HepG2 (cell line): ENCODE measurements around the gene PRR14. TPM values are rescaled to one million over a fixed set of nuclear protein-coding genes. Genes with fewer than 3 reads are reported as not detected.

Experiments
- CREB3 ChIP-seq: sonication (generic); formaldehyde crosslinking; IDR thresholded peaks from 2 replicates; pipeline ENCODE4 v1.5.0; 2020; ENCODE audit warnings: missing genetic modification reagents
- CSRNP1 ChIP-seq: sonication (generic); formaldehyde crosslinking; IDR thresholded peaks from 2 replicates; pipeline ENCODE4 v1.8.1; 2023; ENCODE audit warnings: mild to moderate bottlenecking, missing genetic modification reagents
- DNMT3B ChIP-seq: conservative IDR thresholded peaks from 2 replicates; pipeline ENCODE4 v1.6.1; 2016; ENCODE audit warnings: missing biosample characterization, control low read depth
- FOXP1 ChIP-seq, 2 experiments: fragments of 450-650 bp in 1 of 2; IDR thresholded peaks; 2 replicates each; pipeline ENCODE4 v1.6.1; 2017 to 2018; ENCODE audit warnings: antibody characterized with exemption in 1 of 2
- HBP1 ChIP-seq: IDR thresholded peaks from 2 replicates; pipeline ENCODE4 v1.6.1; 2016; ENCODE audit warnings: low read depth, control low read depth
- HNRNPK ChIP-seq: fragments of 200-400 bp; formaldehyde crosslinking; IDR thresholded peaks from 2 replicates; pipeline ENCODE4 v1.6.1; 2018; ENCODE audit warnings: low read length, low read depth, moderate library complexity, mild to moderate bottlenecking; ENCODE audit not compliant: poor library complexity, severe bottlenecking
- IRF2 ChIP-seq: IDR thresholded peaks from 2 replicates; pipeline ENCODE4 v1.6.1; 2018; ENCODE audit warnings: missing genetic modification reagents, missing compliant biosample characterization
- KMT2A ChIP-seq: sonication (generic); formaldehyde crosslinking; IDR thresholded peaks from 2 replicates; pipeline ENCODE4 v1.4.0; 2020; ENCODE audit warnings: missing genetic modification reagents
- KMT2B ChIP-seq: IDR thresholded peaks from 2 replicates; pipeline ENCODE4 v1.6.1; 2016; ENCODE audit warnings: missing genetic modification reagents, missing compliant biosample characterization
- MEIS2 ChIP-seq: sonication (generic); formaldehyde crosslinking; IDR thresholded peaks from 2 replicates; pipeline ENCODE4 v1.9.0; 2021; ENCODE audit warnings: mild to moderate bottlenecking, missing genetic modification reagents
- MXD4 ChIP-seq: IDR thresholded peaks from 2 replicates; pipeline ENCODE4 v1.6.1; 2016; ENCODE audit warnings: mild to moderate bottlenecking, missing biosample characterization, missing genetic modification reagents
- PCBP1 ChIP-seq: fragments of 200-400 bp; formaldehyde crosslinking; IDR thresholded peaks from 2 replicates; pipeline ENCODE4 v1.6.1; 2017; ENCODE audit warnings: mild to moderate bottlenecking, low read depth, low read length, borderline replicate concordance
- SAP130 ChIP-seq: IDR thresholded peaks from 2 replicates; pipeline ENCODE4 v1.6.1; 2016; ENCODE audit warnings: low read depth
- SRY ChIP-seq: sonication (generic); formaldehyde crosslinking; IDR thresholded peaks from 2 replicates; pipeline ENCODE4 v1.8.0; 2022; ENCODE audit warnings: mild to moderate bottlenecking, missing genetic modification reagents
- TCF7 ChIP-seq: sonication (generic); IDR thresholded peaks from 2 replicates; pipeline ENCODE4 v1.6.1; 2016; ENCODE audit warnings: antibody characterized with exemption, low read depth
- ZMYM4 ChIP-seq: sonication (generic); formaldehyde crosslinking; IDR thresholded peaks from 2 replicates; pipeline ENCODE4 v1.8.1; 2023; ENCODE audit warnings: mild to moderate bottlenecking, missing genetic modification reagents
- ZNF17 ChIP-seq: sonication (generic); formaldehyde crosslinking; IDR thresholded peaks from 2 replicates; pipeline ENCODE4 v1.5.0; 2020; ENCODE audit warnings: mild to moderate bottlenecking, missing genetic modification reagents
- ZNF432 ChIP-seq: sonication (generic); formaldehyde crosslinking; IDR thresholded peaks from 2 replicates; pipeline ENCODE4 v1.5.0; 2020; ENCODE audit warnings: missing genetic modification reagents, mild to moderate bottlenecking, borderline replicate concordance
- ZNF549 ChIP-seq: sonication (generic); formaldehyde crosslinking; IDR thresholded peaks from 2 replicates; pipeline ENCODE4 v1.5.0; 2020; ENCODE audit warnings: missing genetic modification reagents
- polyA plus RNA-seq, 8 experiments: library from polyadenylated mRNA; depleted of rRNA in 3 of 8; stranded (reverse) in 7 of 8; unstranded in 1 of 8; fragments of >200 nt; fragmentation: Illumina TruSeq in 4 of 8; extraction: Trizol in 4 of 8; gene quantifications; 2 replicates each; pipeline versions ENCODE4 v1.2.1 to v1.2.3, GENCODE V29; 2011 to 2016; ENCODE audit warnings: low read depth in 4 of 8, missing spikeins in 1 of 8, mixed read lengths in 1 of 8; ENCODE audit not compliant: insufficient read depth in 1 of 8
- total RNA-seq, 5 experiments: library from RNA; depleted of rRNA; stranded (reverse); fragments of >200 nt; fragmentation: Illumina TruSeq; extraction: Trizol; gene quantifications; 2 replicates each; pipeline ENCODE4 v1.2.3, GENCODE V29; 2016; ENCODE audit warnings: low read depth in 1 of 5
- TF ChIP-seq, protein P1 (sequence below), 2 experiments: sonication (generic) in 1 of 2; formaldehyde crosslinking in 1 of 2; IDR thresholded peaks; 2 replicates each; pipeline versions ENCODE4 v1.4.0 to v1.6.1; 2018 to 2020; ENCODE audit warnings: missing genetic modification reagents in 2 of 2, borderline replicate concordance in 1 of 2, low read depth in 1 of 2, mild to moderate bottlenecking in 1 of 2, missing biosample characterization in 1 of 2
- TF ChIP-seq, protein P2 (sequence below): sonication (generic); formaldehyde crosslinking; IDR thresholded peaks from 2 replicates; pipeline ENCODE4 v1.4.0; 2020; ENCODE audit warnings: mild to moderate bottlenecking, missing genetic modification reagents

PRR14 gene
- total and polyA plus RNA-seq, 2 of the 13 experiments (the other 11 are each of a cell fraction or from before 2014, with no cell fraction given), result 8.4 to 11.0 TPM

- no peak for TF ChIP-seq DNMT3B (CRISPR knock-in tag)
- TF ChIP-seq, protein P1, sequence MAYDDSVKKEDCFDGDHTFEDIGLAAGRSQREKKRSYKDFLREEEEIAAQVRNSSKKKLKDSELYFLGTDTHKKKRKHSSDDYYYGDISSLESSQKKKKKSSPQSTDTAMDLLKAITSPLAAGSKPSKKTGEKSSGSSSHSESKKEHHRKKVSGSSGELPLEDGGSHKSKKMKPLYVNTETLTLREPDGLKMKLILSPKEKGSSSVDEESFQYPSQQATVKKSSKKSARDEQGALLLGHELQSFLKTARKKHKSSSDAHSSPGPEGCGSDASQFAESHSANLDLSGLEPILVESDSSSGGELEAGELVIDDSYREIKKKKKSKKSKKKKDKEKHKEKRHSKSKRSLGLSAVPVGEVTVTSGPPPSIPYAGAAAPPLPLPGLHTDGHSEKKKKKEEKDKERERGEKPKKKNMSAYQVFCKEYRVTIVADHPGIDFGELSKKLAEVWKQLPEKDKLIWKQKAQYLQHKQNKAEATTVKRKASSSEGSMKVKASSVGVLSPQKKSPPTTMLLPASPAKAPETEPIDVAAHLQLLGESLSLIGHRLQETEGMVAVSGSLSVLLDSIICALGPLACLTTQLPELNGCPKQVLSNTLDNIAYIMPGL (CRISPR knock-in tag; IDR thresholded peaks at IDR 0.05; ENCODE audit: borderline replicate concordance in 1 of 2, low read depth in 1 of 2), result no peak
- no peak for TF ChIP-seq ZNF432 (CRISPR knock-in tag)
- TF ChIP-seq ZNF17 (CRISPR knock-in tag), result no peak
- TF ChIP-seq MXD4 (CRISPR knock-in tag), result no peak
- peak; percentile 25; the same call in 1 of the 2 replicates for TF ChIP-seq MEIS2 (CRISPR knock-in tag)
- peak; percentile 26; the same call in 1 of the 2 replicates for TF ChIP-seq SRY
- TF ChIP-seq PCBP1, result peak; percentile 81; the same call in 1 of the 2 replicates
- no peak for TF ChIP-seq ZNF549
- TF ChIP-seq KMT2B, result no peak
- no peak for TF ChIP-seq TCF7
- TF ChIP-seq, protein P2, sequence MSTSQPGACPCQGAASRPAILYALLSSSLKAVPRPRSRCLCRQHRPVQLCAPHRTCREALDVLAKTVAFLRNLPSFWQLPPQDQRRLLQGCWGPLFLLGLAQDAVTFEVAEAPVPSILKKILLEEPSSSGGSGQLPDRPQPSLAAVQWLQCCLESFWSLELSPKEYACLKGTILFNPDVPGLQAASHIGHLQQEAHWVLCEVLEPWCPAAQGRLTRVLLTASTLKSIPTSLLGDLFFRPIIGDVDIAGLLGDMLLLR (CRISPR knock-in tag), result 0 out of 2 replicates have a peak, but pooled peaks have one; percentile 24
- TF ChIP-seq CREB3 (CRISPR knock-in tag), result 0 out of 2 replicates have a peak, but pooled peaks have one; percentile 15
- TF ChIP-seq HNRNPK, result peak; percentile 12
- TF ChIP-seq CSRNP1 (CRISPR knock-in tag), result no peak
- 0 out of 2 replicates have a peak, but pooled peaks have one; percentile 13 for TF ChIP-seq KMT2A (CRISPR knock-in tag)
- no peak for TF ChIP-seq SAP130 (CRISPR knock-in tag)
- no peak for TF ChIP-seq IRF2
- no peak for TF ChIP-seq ZMYM4 (CRISPR knock-in tag)
- peak; percentile 17; the same call in 1 of the 2 replicates for TF ChIP-seq HBP1 (CRISPR knock-in tag)
- TF ChIP-seq FOXP1 (IDR thresholded peaks at IDR 0.05), result no peak
- no peak for TF ChIP-seq FOXP1 (CRISPR knock-in tag; IDR thresholded peaks at IDR 0.05)
Observed at GRCh38 chr16:30659507-30660423, 9.0 kb downstream of the PRR14 start (continued).
